Liver (tissue), 3 donors: ENCODE data around the gene COL20A1.

Experiments used
- CTCF ChIP-seq: fragments of 150-350 bp; IDR thresholded peaks from 2 replicates; pipeline ENCODE4 v1.5.1; 2017; ENCODE audit warnings: improper control_type of control experiment, low read depth, low read length; ENCODE audit not compliant: missing input control
- RAD21 ChIP-seq, 2 donors: IDR thresholded peaks; 2 replicates each; pipeline ENCODE4 v1.6.1; 2016; ENCODE audit warnings: antibody characterized with exemption in 2 of 2, mild to moderate bottlenecking in 2 of 2
- TAF1 ChIP-seq: conservative IDR thresholded peaks from 2 replicates; pipeline ENCODE4 v1.6.1; 2016; ENCODE audit warnings: antibody characterized with exemption, mild to moderate bottlenecking
- donor health status: healthy.
- donor health status: healthy.

DNA sequence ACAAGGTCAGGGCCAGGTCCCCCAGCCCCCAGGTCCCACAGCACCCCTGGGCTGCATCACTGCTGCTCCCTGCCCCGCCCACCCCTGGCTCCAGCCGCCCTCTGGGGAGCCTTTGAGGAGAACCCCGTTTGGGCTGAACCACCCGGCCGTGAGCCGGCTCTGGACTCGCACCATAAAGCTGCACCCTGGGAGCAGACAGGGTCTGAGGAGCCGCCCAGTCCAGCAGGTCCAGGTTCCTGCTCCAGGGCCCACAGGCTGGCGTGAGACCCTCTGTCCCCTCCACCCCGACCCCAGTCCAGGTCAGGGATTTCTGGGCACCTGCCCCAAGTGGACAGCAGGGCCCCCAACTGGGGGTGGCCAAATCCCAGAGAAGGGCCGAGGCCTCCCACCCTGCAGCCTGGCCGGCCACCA lies 59.8 kb downstream of the COL20A1 start:
- TF ChIP-seq CTCF (no peak), TAF1 (no peak), RAD21 (IDR thresholded peaks at IDR 0.05) (no peak)
